Gastrocnemius medialis (tissue), 4 donors: ENCODE measurements around the gene APOD.

Source experiments
- POLR2A ChIP-seq, 2 donors: fragments of 450-650 bp; IDR thresholded peaks; one replicate each; pipeline ENCODE4 v1.6.1; 2017; ENCODE audit warnings: antibody characterized with exemption in 2 of 2, mild to moderate bottlenecking in 2 of 2, moderate library complexity in 2 of 2
- TF ChIP-seq, protein P1 (sequence below), 5 experiments: fragments of 450-650 bp in 3 of 5; fragments of 200-600 bp in 2 of 5; sonication (generic) in 2 of 5; IDR thresholded peaks in 4 of 5; conservative IDR thresholded peaks in 1 of 5; 1 replicate in 4 of 5; 2 replicates in 1 of 5; pipeline ENCODE4 v1.5.1; 2016 to 2019; ENCODE audit warnings: antibody characterized with exemption in 5 of 5, mild to moderate bottlenecking in 3 of 5, moderate library complexity in 3 of 5

DNA sequence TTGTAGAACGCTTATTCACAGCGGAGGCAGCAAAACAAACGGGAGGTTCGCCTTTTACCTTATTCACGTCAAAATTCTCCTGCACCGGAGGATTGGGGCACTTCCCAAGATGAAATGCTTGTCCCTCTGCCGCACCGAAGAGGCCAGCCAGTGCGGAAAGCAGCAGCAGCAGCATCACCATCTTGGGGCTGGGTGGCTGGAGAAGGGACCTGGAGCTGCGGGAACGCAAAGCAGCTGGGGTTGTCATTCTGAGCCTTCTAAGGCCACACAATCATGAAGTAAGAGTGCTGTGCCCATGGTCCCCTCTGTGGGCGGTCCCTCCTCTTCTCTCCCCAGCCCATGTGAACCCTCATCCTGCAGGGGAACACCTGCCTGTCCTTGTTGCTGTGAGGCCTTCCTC is 4.5 kb downstream of the APOD start:
- TF ChIP-seq, protein P1, sequence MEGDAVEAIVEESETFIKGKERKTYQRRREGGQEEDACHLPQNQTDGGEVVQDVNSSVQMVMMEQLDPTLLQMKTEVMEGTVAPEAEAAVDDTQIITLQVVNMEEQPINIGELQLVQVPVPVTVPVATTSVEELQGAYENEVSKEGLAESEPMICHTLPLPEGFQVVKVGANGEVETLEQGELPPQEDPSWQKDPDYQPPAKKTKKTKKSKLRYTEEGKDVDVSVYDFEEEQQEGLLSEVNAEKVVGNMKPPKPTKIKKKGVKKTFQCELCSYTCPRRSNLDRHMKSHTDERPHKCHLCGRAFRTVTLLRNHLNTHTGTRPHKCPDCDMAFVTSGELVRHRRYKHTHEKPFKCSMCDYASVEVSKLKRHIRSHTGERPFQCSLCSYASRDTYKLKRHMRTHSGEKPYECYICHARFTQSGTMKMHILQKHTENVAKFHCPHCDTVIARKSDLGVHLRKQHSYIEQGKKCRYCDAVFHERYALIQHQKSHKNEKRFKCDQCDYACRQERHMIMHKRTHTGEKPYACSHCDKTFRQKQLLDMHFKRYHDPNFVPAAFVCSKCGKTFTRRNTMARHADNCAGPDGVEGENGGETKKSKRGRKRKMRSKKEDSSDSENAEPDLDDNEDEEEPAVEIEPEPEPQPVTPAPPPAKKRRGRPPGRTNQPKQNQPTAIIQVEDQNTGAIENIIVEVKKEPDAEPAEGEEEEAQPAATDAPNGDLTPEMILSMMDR (IDR thresholded peaks at IDR 0.05 in 4 of 5, conservative IDR thresholded peaks at IDR 0.05 in 1 of 5): no peak
- TF ChIP-seq POLR2A (IDR thresholded peaks at IDR 0.05): no peak
